GM12874 (cell line): Measurements from ENCODE around the gene UBL7.

Experiments used
- TF ChIP-seq, protein P1 (sequence below): IDR thresholded peaks from 2 replicates; pipeline ENCODE4 v1.5.1; 2011; ENCODE audit warnings: low read depth, mild to moderate bottlenecking, control low read depth, low read length, moderate library complexity; ENCODE audit not compliant: insufficient read depth

UBL7 gene

GRCh38 chr15:74399100-74399499 is 61.9 kb downstream of the UBL7 start:
- TF ChIP-seq, protein P1, sequence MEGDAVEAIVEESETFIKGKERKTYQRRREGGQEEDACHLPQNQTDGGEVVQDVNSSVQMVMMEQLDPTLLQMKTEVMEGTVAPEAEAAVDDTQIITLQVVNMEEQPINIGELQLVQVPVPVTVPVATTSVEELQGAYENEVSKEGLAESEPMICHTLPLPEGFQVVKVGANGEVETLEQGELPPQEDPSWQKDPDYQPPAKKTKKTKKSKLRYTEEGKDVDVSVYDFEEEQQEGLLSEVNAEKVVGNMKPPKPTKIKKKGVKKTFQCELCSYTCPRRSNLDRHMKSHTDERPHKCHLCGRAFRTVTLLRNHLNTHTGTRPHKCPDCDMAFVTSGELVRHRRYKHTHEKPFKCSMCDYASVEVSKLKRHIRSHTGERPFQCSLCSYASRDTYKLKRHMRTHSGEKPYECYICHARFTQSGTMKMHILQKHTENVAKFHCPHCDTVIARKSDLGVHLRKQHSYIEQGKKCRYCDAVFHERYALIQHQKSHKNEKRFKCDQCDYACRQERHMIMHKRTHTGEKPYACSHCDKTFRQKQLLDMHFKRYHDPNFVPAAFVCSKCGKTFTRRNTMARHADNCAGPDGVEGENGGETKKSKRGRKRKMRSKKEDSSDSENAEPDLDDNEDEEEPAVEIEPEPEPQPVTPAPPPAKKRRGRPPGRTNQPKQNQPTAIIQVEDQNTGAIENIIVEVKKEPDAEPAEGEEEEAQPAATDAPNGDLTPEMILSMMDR, result no peak

DNA sequence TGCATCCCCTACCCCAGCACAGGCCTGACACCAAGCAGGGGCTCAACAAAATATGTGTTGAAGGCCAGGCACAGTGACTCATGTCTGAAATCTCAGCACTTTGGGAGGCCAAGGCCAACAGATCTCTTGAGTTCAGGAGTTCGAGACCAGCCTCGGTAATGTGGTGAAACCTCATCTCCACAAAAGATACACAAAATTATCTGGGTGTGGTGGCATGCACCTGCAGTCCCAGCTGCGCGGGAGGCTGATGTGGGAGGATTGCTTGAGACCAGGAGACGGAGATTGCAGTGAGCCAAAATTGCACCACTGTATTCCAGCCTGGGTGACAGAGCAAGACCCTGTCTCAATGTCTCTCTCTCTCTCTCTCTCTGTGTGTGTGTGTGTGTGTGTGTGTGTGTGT is 62.8 kb downstream of the UBL7 start:
- TF ChIP-seq, protein P1, result no peak

DNA sequence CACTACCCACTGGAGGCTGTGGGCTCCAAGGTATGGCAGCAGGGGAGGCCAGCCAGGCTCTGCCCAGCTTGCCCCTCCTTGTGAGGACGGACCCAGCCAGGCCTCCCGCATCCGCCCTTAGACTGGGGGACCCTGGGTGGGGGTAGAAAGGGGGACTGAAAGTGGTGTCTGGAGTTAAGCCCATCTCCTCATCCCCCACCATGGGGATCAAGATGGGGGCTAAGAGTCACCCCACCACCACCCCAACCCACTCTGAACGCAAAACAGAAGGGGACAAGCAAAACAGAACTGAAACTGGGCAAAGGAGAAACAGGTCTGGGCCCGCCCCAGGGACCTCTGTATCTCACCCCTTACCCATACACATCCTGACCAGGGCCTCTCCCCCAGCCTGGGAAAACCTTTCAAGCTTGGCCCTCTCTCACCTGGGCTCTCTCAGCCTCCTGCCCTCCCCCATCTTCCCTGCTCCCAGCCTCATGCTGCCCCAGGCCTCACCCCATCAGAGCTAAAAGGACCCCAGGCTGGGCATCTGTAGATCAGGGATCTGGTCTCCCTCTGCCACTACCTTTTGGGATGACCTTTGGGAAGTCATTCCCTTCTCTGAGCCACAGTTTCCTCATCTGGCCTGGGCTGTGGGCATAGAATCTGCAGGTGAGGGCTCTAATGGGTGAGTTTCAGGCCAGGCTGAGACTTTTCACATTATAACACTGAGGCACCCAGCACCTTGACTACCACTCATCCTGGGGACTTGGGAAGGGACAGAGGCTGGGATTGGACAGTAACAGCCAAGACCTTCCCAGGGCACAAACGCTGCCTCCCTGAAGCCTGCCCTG is 63.5 kb downstream of the UBL7 start:
- TF ChIP-seq, protein P1, result no peak

- TF ChIP-seq, protein P1, result 0 out of 2 replicates have a peak, but pooled peaks have one; percentile 10
Measured at GRCh38 chr15:74396445-74397238, 64.3 kb downstream of the UBL7 start.

GRCh38 chr15:74396146-74396438 is 64.9 kb downstream of the UBL7 start:
- TF ChIP-seq, protein P1, result no peak
